Measurements from ENCODE around the gene MAP2K6.

The MAP2K6 gene

GRCh38 chr17:69506489-69506888 is 92.0 kb downstream of the MAP2K6 start:
- Mint-ChIP-seq H3K36me3 (ENCODE audit: low read depth) (peaks cover 44% of the 10 kb centered on the region), H3K4me3 (no peak overlapping the region), H3K4me1 (peaks cover 21% of the 10 kb centered on the region), H3K9me3 (peaks cover 4% of the 10 kb centered on the region), H3K27ac (no peak overlapping the region), H3K27me3 (ENCODE audit: low read depth) (no peaks in the 10 kb centered on the region)
- peak in 1 of 3 experiments; percentile 25 for TF ChIP-seq CTCF (IDR thresholded peaks at IDR 0.05; ENCODE audit: unreplicated experiment in 3 of 3)

GRCh38 chr17:69508814-69509213 is 94.3 kb downstream of the MAP2K6 start:
- H3K9me3 Mint-ChIP-seq = peaks cover 4% of the 10 kb centered on the region
- H3K27ac Mint-ChIP-seq = no peak overlapping the region
- no peaks in the 10 kb centered on the region for H3K27me3 Mint-ChIP-seq (ENCODE audit: low read depth)
- no peak overlapping the region for H3K4me3 Mint-ChIP-seq
- H3K36me3 Mint-ChIP-seq (ENCODE audit: low read depth) = peaks cover 44% of the 10 kb centered on the region
- no peak for TF ChIP-seq CTCF (IDR thresholded peaks at IDR 0.05; ENCODE audit: unreplicated experiment in 3 of 3)
- peaks cover 5% of the 10 kb centered on the region for H3K4me1 Mint-ChIP-seq

GRCh38 chr17:69511250-69511649 is 96.8 kb downstream of the MAP2K6 start:
- no peak for TF ChIP-seq CTCF (IDR thresholded peaks at IDR 0.05; ENCODE audit: unreplicated experiment in 3 of 3)
- Mint-ChIP-seq H3K9me3 (peaks cover 4% of the 10 kb centered on the region), H3K27me3 (ENCODE audit: low read depth) (no peaks in the 10 kb centered on the region), H3K4me1 (peaks cover 5% of the 10 kb centered on the region), H3K27ac (no peak overlapping the region), H3K36me3 (ENCODE audit: low read depth) (peaks cover 51% of the 10 kb centered on the region), H3K4me3 (no peak overlapping the region)

- TF ChIP-seq CTCF (IDR thresholded peaks at IDR 0.05; ENCODE audit: unreplicated experiment in 3 of 3) = no peak
- Mint-ChIP-seq H3K4me1 (peaks cover 5% of the 10 kb centered on the region), H3K27ac (no peak overlapping the region), H3K27me3 (ENCODE audit: low read depth) (no peaks in the 10 kb centered on the region), H3K4me3 (no peak overlapping the region), H3K36me3 (ENCODE audit: low read depth) (peaks cover 54% of the 10 kb centered on the region), H3K9me3 (peaks cover 4% of the 10 kb centered on the region)
These were observed 98.4 kb downstream of the MAP2K6 start for GRCh38 chr17:69512946-69513345.

GRCh38 chr17:69516225-69516624 is 101.7 kb downstream of the MAP2K6 start:
- no peak overlapping the region for H3K27ac Mint-ChIP-seq
- peaks cover 66% of the 10 kb centered on the region for H3K36me3 Mint-ChIP-seq (ENCODE audit: low read depth)
- no peaks in the 10 kb centered on the region for H3K4me1 Mint-ChIP-seq
- no peaks in the 10 kb centered on the region for H3K9me3 Mint-ChIP-seq
- H3K27me3 Mint-ChIP-seq (ENCODE audit: low read depth) = no peaks in the 10 kb centered on the region
- no peak for TF ChIP-seq CTCF (IDR thresholded peaks at IDR 0.05; ENCODE audit: unreplicated experiment in 3 of 3)
- H3K4me3 Mint-ChIP-seq = no peak overlapping the region

- no peak overlapping the region for H3K27ac Mint-ChIP-seq
- H3K4me3 Mint-ChIP-seq = no peak overlapping the region
- no peaks in the 10 kb centered on the region for H3K9me3 Mint-ChIP-seq
- no peaks in the 10 kb centered on the region for H3K27me3 Mint-ChIP-seq (ENCODE audit: low read depth)
- no peak for TF ChIP-seq CTCF (IDR thresholded peaks at IDR 0.05; ENCODE audit: unreplicated experiment in 3 of 3)
- H3K4me1 Mint-ChIP-seq = no peaks in the 10 kb centered on the region
- peaks cover 70% of the 10 kb centered on the region for H3K36me3 Mint-ChIP-seq (ENCODE audit: low read depth)
These were observed 102.4 kb downstream of the MAP2K6 start for GRCh38 chr17:69516911-69517310.

Data from nephron (organoid).